Fibroblast of skin of back (primary cell): Measurements from ENCODE around the gene LPCAT1.
"Not testable (repeated sequence)": the region's sequence is repeated elsewhere in the genome, so short reads cannot be mapped to it uniquely, and the experiment has no call there.

ENCODE experiments used
- DNase-seq: peaks from one replicate; pipeline ENCODE4 v3.0.0-alpha.2; 2013

LPCAT1 gene

GRCh38 chr5:1478271-1479035, 45.3 kb downstream of the LPCAT1 start:
- DNase-seq: no peak

GRCh38 chr5:1477341-1477740, 46.4 kb downstream of the LPCAT1 start:
- DNase-seq: peak; percentile 12

DNA sequence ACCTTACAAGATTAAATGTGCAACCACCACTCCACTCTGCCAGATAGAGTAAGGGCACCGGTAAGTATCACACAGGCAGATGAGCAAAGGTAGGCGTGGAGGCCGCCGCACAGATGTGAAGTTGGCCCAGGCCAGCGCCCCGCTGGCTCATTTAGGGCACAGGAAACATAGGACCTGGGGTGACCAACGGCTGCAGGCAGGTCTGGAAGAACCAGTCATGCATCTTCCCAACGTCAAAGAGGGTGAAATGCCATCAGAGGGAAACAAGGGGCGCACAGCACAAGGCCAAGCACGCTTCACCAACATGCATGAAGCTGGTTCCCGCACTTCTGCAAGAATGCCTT, 46.8 kb downstream of the LPCAT1 start:
- DNase-seq: no peak

DNA sequence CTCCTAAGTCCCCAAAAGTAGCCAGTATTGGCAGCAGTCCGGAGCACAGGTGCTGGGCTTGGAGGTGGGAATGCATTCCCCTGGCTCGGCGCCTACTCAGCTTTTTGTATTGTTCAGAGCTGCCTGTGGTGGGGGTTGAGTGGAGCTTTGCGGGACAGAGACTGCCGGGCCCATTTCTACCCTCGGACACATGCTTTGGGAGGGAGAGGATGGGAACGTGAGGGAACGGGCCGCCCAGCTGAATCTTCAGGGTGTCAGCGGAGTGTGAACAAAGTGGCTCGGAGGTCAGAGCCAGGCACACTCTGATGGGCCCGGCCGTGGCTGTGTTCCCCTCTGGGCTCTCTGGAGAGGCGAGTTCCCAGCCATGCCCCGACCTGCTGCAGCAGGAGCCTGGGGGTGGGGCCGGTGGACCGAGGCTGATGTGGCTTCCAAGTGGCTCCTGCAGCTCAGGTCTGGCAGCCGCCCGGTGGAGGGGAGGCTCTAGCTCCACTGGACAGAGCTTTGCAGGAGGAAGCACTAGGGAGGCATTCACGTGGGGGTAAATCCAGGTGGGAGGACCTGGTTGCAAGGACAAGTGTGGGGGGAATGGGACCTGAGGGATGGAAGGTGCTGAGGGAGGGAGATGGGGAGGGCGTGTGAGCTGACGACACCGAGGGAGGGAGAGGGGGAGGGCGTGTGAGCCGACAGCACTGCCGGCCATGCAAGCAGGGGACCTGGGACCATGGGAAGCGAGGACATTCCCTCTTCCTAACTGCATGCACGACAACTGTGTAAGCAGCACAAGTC, 47.4 kb downstream of the LPCAT1 start:
- DNase-seq: no peak

- DNase-seq: not testable (repeated sequence)
Measured at GRCh38 chr5:1475544-1475900, 48.2 kb downstream of the LPCAT1 start.

DNA sequence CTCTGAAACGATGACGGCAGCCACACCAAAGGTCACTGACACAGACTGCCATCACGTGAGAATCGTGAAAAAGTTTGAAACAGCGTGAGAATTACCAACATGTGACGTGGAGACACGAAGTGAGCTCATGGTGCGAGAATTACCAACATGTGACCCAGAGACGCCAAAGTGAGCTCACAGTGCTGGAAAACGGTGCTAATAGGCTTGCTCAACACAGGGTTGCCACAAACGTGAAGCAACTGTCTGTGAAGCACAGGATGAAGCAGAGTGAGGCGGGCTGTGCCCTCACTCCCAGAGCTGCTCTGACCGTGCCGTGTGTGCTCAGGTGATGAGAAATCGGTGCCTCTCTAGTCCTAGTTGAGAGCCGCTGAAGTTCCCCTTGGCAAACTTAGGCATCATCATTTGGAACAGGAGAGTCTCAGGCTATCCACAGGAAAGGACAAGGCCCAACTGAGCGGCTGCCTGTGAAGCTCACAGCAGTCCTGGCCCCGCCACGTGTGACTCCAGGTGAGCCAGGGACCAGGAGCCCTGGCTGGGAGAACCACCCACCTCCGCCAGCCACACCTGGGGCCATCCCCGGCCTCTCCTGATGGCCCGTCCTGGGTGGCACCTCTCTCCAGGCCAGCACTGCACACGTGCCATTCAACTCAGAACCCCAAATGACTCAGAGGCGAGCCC, 48.8 kb downstream of the LPCAT1 start:
- DNase-seq: no peak

- DNase-seq: no peak
Measured at GRCh38 chr5:1474183-1474839, 49.4 kb downstream of the LPCAT1 start.

- DNase-seq: no peak
Measured at GRCh38 chr5:1473746-1474145, 50.0 kb downstream of the LPCAT1 start.

GRCh38 chr5:1472964-1473628, 50.7 kb downstream of the LPCAT1 start:
- DNase-seq: no peak

DNA sequence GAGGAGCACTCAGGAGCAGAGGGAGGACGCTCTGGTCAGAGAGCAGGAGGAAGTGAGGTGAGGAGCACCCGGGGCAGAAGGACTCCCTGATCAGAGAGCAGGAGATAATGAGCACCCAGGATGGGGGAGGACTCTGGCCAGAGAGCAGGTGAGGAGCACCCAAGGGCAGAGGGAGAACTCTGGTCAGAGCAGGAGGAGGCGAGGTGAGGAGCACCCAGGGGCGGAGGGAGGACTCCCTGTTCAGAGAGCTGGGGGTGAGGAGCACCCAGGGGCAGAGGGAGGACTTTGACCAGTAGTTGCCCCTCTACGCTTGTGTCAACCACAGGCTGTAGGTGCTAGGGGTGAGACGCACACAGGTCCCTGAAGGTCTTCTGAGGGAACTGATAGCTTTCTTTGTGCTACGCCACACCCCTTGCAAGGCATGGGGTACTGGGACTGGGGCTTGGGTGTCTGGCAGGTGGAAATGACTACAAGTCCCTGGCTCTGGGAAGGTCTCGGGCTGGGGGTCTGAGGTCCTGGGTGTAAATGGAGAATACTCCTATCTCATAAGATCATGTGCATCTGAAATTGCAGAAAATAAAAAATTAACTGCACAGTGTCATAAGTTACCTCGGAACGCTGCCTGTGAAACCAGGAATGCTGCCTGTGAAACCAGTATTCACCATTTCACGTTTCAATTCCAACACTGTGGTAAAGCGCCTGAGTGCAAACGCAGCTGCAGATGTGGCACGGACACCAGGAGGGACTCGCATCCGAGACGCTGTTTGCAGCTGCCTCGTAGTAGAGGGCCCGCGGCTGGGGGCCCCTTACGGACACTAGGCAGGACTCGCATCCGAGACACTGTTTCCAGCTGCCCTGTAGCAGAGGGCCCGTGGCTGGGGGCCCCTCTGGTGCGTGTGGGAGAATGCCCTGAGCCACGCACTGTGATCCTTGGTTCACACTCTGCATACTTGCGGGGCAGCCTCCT, 51.5 kb downstream of the LPCAT1 start:
- no peak for DNase-seq

DNA sequence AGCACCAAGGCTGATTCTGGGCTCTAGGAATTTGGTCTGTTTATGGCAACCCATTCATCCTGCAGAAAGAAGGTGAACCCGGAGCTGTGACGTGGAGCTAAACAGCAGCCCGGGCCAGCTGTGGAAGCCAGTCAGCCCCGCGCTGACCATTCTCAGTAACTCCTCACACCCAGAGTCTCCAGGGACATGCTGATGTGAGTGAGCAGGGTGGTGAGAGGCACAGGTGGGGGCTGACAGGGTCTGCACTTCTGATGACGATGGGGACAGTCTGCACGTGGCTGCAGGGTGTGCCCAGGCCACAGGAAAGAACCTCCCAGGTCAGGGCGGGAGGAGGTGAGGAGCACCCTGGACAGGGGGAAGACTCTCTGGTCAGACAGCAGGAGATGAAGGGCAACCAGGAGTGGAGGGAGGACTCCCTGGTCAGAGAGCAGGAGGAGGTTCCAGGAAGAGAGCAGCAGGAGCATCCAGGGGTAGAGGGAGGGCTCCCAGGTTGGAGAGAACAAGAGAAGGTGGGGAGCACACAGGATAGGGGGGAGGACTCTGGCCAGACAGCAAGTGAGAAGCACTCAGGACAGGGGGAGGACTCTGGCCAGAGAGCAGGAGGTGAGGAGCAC, 52.4 kb downstream of the LPCAT1 start:
- no peak for DNase-seq

DNA sequence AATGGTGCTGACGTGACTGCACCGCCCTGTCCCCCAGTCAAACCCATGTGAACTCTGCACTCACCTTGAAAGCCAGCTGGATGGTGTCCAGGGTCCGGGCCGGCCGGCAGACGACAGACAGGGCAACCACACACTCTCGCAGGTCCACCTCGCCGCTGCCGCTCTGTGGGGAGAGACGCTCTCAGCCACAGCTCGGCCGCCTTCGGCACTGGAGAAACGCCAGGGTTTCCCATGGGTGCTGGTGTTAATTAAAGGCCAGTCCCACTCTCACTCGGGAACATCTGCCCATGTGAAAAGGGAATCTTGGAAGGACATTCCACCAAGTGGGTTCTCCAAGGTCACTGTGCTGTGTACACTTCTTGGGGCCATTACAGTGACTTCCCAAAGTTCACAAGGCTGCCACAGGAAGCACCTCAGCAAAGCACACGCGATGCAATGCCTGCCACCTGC, 53.0 kb downstream of the LPCAT1 start:
- no peak for DNase-seq

GRCh38 chr5:1468629-1469527, 54.9 kb downstream of the LPCAT1 start:
- no peak for DNase-seq

- peak; percentile 5 for DNase-seq
Measured at GRCh38 chr5:1468247-1468612, 55.5 kb downstream of the LPCAT1 start.

GRCh38 chr5:1467341-1468246, 56.2 kb downstream of the LPCAT1 start:
- DNase-seq: no peak

DNA sequence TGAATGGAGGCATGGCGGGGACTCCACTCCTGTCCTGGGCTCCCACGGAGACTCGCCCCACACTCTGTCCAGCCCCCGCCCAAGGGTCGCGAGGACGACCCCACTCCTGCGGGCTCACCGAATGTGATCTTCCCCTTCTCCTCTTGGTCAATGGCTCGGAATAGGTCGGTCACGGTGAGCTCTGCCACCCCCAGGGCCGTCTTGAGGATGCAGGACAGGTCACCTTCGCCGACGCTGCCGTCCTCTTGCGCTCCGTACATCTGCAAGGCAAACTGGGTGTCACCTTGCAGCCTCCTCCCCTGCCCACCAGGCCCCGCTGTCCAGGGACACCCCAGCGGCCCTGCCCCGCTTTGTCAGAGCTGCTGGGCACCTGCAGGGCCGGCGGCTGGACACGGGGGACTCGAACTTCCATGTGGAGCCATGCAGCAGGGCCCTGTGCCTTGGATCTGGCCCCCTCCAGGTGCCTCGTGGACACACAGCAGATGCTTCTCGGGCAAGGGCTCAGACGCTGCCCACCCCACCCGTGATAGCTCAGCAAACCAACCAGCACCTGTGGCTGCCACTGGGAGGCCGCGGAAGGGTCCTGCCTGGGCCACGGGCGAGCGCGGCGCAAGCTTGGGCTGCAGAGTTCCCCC, 57.0 kb downstream of the LPCAT1 start:
- DNase-seq: no peak

GRCh38 chr5:1465966-1466471, 57.7 kb downstream of the LPCAT1 start:
- no peak for DNase-seq

- DNase-seq: no peak
Measured at GRCh38 chr5:1465117-1465516, 58.6 kb downstream of the LPCAT1 start.
